ENCODE measurements around the gene SYT11. TPM values are rescaled to one million over a fixed set of nuclear protein-coding genes. Genes with fewer than 3 reads are reported as not detected.
"Not testable (repeated sequence)": the region's sequence is repeated elsewhere in the genome, so short reads cannot be mapped to it uniquely, and the experiment has no call there.

Gene SYT11
- total RNA-seq, 1 experiment from 2014 or later: 6.9 TPM

GRCh38 chr1:155929057-155929456 is 69.7 kb downstream of the SYT11 start:
- peaks cover 100% of the 10 kb centered on the region for H3K36me3 ChIP-seq
- DNase-seq (ENCODE audit: low read depth in 1 of 2, low spot score in 2 of 2): no peak
- H3K27me3 ChIP-seq (replicated peaks): no peaks in the 10 kb centered on the region
- no peak overlapping the region for H3K27ac ChIP-seq
- no peaks in the 10 kb centered on the region for H3K9me3 ChIP-seq (replicated peaks)
- no peak overlapping the region for H3K4me3 ChIP-seq
- H3K4me1 ChIP-seq (replicated peaks): peaks cover 27% of the 10 kb centered on the region

- DNase-seq (ENCODE audit: low read depth in 1 of 2, low spot score in 2 of 2); H3K4me3 ChIP-seq; H3K27me3 ChIP-seq (replicated peaks); H3K27ac ChIP-seq; H3K9me3 ChIP-seq (replicated peaks): not testable (repeated sequence)
- H3K4me1 ChIP-seq (replicated peaks): peaks cover 30% of the 10 kb centered on the region
- peaks cover 84% of the 10 kb centered on the region for H3K36me3 ChIP-seq
These were observed 71.4 kb downstream of the SYT11 start for GRCh38 chr1:155930725-155931124.

GRCh38 chr1:155931332-155932038 is 72.1 kb downstream of the SYT11 start:
- Histone ChIP-seq H3K4me1 (replicated peaks) (peaks cover 30% of the 10 kb centered on the region), H3K27me3 (replicated peaks) (no peaks in the 10 kb centered on the region), H3K9me3 (replicated peaks) (no peaks in the 10 kb centered on the region), H3K4me3 (no peak overlapping the region), H3K27ac (peak overlapping the region; percentile 19; the same call in 1 of the 2 replicates), H3K36me3 (peaks cover 76% of the 10 kb centered on the region)
- no peak for DNase-seq (ENCODE audit: low read depth in 1 of 2, low spot score in 2 of 2)

GRCh38 chr1:155932081-155932480 is 72.7 kb downstream of the SYT11 start:
- no peak overlapping the region for H3K4me3 ChIP-seq
- DNase-seq (ENCODE audit: low read depth in 1 of 2, low spot score in 2 of 2): no peak
- H3K36me3 ChIP-seq: peaks cover 70% of the 10 kb centered on the region
- no peaks in the 10 kb centered on the region for H3K9me3 ChIP-seq (replicated peaks)
- peak overlapping the region; percentile 19; the same call in 1 of the 2 replicates for H3K27ac ChIP-seq
- no peaks in the 10 kb centered on the region for H3K27me3 ChIP-seq (replicated peaks)
- peaks cover 30% of the 10 kb centered on the region for H3K4me1 ChIP-seq (replicated peaks)

GRCh38 chr1:155932487-155932886 is 73.1 kb downstream of the SYT11 start:
- no peak for DNase-seq (ENCODE audit: low read depth in 1 of 2, low spot score in 2 of 2)
- H3K27ac ChIP-seq: no peak overlapping the region
- no peaks in the 10 kb centered on the region for H3K9me3 ChIP-seq (replicated peaks)
- no peaks in the 10 kb centered on the region for H3K27me3 ChIP-seq (replicated peaks)
- H3K4me3 ChIP-seq: peak overlapping the region; percentile 55
- H3K36me3 ChIP-seq: peaks cover 66% of the 10 kb centered on the region
- H3K4me1 ChIP-seq (replicated peaks): peaks cover 30% of the 10 kb centered on the region

GRCh38 chr1:155933591-155934096 is 74.3 kb downstream of the SYT11 start:
- H3K9me3 ChIP-seq (replicated peaks): no peaks in the 10 kb centered on the region
- no peak for DNase-seq (ENCODE audit: low read depth in 1 of 2, low spot score in 2 of 2)

GRCh38 chr1:155934097-155934935 is 74.9 kb downstream of the SYT11 start, which contains the start of gene KHDC4:
Gene KHDC4 (minus strand): TSS chr1:155934413. CDS start chr1:155934373, 40 bp downstream.
- peak within 1 kb of the TSS; percentile 60 for H3K27ac ChIP-seq
- no peaks in the 10 kb centered on the region for H3K9me3 ChIP-seq (replicated peaks)
- H3K36me3 ChIP-seq: peaks cover 48% of the 10 kb centered on the region
- H3K4me1 ChIP-seq (replicated peaks): peaks cover 30% of the 10 kb centered on the region
- no peaks in the 10 kb centered on the region for H3K27me3 ChIP-seq (replicated peaks)
- peak within 1 kb of the TSS; percentile 55 for H3K4me3 ChIP-seq
- peak; percentile 96 to 97 for DNase-seq (ENCODE audit: low read depth in 1 of 2, low spot score in 2 of 2)

More at GRCh38 chr1:155933591-155934096, 74.3 kb downstream of the SYT11 start:
- Histone ChIP-seq H3K36me3 (peaks cover 55% of the 10 kb centered on the region), H3K4me3 (peak overlapping the region; percentile 55), H3K27me3 (replicated peaks) (no peaks in the 10 kb centered on the region), H3K27ac (peak overlapping the region; percentile 60), H3K4me1 (replicated peaks) (peaks cover 30% of the 10 kb centered on the region)

Other genes with a start within 250 kb of the SYT11 start
- 15.5 and 34.0 TPM in 2 replicates for gene MSTO1, start 249.3 kb upstream of the SYT11 start, total RNA-seq (2014; rRNA removed; shearing (Covaris generic))
- gene YY1AP1, start 170.8 kb upstream of the SYT11 start, total RNA-seq (2014; rRNA removed; shearing (Covaris generic)): 46.5 and 48.9 TPM in 2 replicates
- 34.3 and 52.6 TPM in 2 replicates for gene DAP3, start 170.5 kb upstream of the SYT11 start, total RNA-seq (2014; rRNA removed; shearing (Covaris generic))
- gene GON4L, start 2.4 kb upstream of the SYT11 start, total RNA-seq (2014; rRNA removed; shearing (Covaris generic)): 14.6 and 22.7 TPM in 2 replicates
- 47.4 and 73.8 TPM in 2 replicates for gene RIT1, start 51.8 kb downstream of the SYT11 start, total RNA-seq (2014; rRNA removed; shearing (Covaris generic))
- 31.5 and 63.9 TPM in 2 replicates for gene KHDC4, start 74.8 kb downstream of the SYT11 start, total RNA-seq (2014; rRNA removed; shearing (Covaris generic))
- gene RXFP4, start 82.1 kb downstream of the SYT11 start, total RNA-seq (2014; rRNA removed; shearing (Covaris generic)): not detected in 2 replicates
- 49.8 and 81.1 TPM in 2 replicates for gene ARHGEF2, start 119.0 kb downstream of the SYT11 start, total RNA-seq (2014; rRNA removed; shearing (Covaris generic))
- 507 and 546 TPM in 2 replicates for gene SSR2, start 161.4 kb downstream of the SYT11 start, total RNA-seq (2014; rRNA removed; shearing (Covaris generic))
- 11.4 and 18.2 TPM in 2 replicates for gene UBQLN4, start 194.2 kb downstream of the SYT11 start, total RNA-seq (2014; rRNA removed; shearing (Covaris generic))
- gene LAMTOR2, start 195.2 kb downstream of the SYT11 start, total RNA-seq (2014; rRNA removed; shearing (Covaris generic)): 49.0 and 55.8 TPM in 2 replicates
- not detected in 2 replicates for gene RAB25, start 201.6 kb downstream of the SYT11 start, total RNA-seq (2014; rRNA removed; shearing (Covaris generic))
- gene MEX3A, start 222.9 kb downstream of the SYT11 start, total RNA-seq (2014; rRNA removed; shearing (Covaris generic)): 0.13 and 1.1 TPM in 2 replicates